ENCODE data around the gene KDSR. TPM values are rescaled to one million over a fixed set of nuclear protein-coding genes. Genes with fewer than 3 reads are reported as not detected.

Gene KDSR
- total RNA-seq, 1 experiment from 2014 or later = 25.7 TPM

DNA sequence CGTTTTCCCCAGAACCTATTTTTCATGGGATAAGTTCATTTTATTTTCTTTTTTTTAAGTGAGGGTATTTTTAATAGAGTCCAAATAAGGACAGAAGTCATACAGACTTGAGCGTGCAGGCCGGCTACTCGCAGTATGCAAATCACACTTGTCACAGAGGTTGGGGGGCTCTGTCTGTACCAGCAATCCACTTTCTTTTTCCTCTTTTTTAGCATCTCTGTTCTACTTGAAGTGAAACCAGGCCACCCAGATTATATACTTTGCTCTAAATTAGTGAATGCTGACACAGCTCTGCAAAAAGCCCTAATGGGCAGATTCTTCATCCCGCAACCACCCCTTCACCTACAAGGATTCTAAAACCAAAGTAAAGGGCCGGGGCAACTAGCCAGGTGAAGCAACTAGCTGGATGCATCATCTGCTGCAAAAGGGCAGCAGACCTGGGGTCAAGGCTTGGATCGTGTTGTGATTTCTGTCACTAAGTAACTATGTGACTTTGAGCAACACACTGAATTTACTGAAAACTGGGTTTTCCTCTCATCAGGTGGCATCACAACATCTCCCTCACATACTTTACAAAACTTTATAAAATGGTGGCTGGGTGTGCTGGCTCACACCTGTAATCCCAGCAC, 18.4 kb downstream of the KDSR start:
- no peak for DNase-seq (ENCODE audit: low read depth in 1 of 2, low spot score in 2 of 2)
- Histone ChIP-seq H3K4me1 (replicated peaks) (no peaks in the 10 kb centered on the region), H3K4me3 (no peak overlapping the region), H3K36me3 (peaks cover 79% of the 10 kb centered on the region), H3K9me3 (replicated peaks) (no peaks in the 10 kb centered on the region), H3K27ac (no peak overlapping the region), H3K27me3 (replicated peaks) (no peaks in the 10 kb centered on the region)

DNA sequence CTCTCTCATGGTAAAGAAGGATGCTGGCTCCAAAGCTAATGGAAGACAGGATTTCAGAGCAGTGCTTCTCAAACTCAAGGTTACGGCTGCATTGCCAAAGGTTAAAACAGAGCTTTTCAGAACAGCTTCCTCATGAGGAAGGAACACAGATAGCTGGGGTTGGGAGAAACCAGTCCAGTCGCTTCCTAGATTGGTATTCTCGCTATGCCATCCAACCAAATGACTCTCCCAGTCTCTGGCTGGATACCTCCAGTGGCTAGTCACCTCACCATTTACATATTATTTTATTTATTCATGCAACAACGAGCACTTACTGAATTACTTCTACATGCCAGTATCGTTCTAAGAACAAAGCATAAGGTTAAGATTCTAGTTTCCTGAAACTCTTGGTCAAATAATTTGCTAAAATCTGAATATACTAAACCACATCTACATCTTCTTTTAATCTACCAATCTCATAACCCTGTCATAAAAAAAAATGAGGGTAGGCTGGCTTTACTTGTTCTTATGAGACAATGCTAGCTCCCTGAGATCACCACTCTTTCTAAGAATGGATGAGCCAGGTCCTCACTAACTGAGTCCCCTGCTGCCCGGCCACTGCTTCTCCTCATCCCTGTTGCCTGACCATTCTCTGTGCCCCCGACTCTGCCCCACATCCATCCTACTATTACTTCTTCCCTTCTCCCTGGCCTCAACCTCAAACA, 20.4 kb downstream of the KDSR start:
- Histone ChIP-seq H3K9me3 (replicated peaks) (no peaks in the 10 kb centered on the region), H3K27me3 (replicated peaks) (no peaks in the 10 kb centered on the region), H3K27ac (no peak overlapping the region), H3K4me1 (replicated peaks) (no peaks in the 10 kb centered on the region), H3K36me3 (peaks cover 75% of the 10 kb centered on the region), H3K4me3 (no peak overlapping the region)
- DNase-seq (ENCODE audit: low read depth in 1 of 2, low spot score in 2 of 2) = no peak

DNA sequence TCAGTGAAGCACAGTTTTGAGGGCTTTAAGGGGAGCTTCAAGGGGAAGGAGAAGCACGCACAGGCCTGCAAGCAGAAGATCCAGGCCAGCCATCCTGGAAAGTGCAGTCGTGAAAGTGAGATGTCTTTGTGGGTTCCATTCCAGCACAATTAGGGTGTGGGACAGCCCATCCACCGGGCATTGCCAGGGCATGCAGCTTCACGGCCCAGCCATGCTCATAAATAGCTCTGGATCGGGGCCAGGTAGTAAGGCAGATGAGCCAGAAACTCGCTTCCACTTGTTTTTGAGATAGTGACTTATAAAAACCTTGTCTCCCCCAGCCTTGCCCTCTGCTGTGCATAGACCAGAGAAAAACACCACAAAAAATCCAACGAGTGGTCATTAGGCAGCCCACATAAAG, 21.0 kb downstream of the KDSR start:
- H3K36me3 ChIP-seq = peaks cover 73% of the 10 kb centered on the region
- no peak overlapping the region for H3K27ac ChIP-seq
- no peaks in the 10 kb centered on the region for H3K27me3 ChIP-seq (replicated peaks)

DNA sequence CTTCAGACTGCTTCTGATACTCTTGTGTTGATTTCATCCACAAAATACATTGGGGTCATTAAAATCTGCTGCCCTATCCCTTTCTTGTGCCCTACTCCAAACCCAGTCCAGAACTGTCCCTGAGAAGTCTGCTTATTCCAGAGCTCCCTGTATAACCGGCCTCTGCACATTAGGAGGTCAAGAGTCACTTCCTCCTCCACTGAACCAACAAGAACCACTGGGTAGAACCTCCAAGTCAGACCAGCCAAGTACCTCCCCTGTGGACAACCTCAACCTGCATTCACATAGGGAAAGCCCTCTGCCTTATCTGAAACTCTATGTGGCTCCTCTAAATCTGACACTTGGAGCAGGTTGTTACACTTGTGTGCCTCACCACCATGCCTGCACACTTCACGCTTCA, 22.1 kb downstream of the KDSR start:
- Histone ChIP-seq H3K36me3 (peaks cover 73% of the 10 kb centered on the region), H3K9me3 (replicated peaks) (no peaks in the 10 kb centered on the region)

More for the DNA sequence above, 21.0 kb downstream of the KDSR start:
- H3K9me3 ChIP-seq (replicated peaks) = no peaks in the 10 kb centered on the region
- no peak for DNase-seq (ENCODE audit: low read depth in 1 of 2, low spot score in 2 of 2)
- H3K4me3 ChIP-seq = no peak overlapping the region
- no peaks in the 10 kb centered on the region for H3K4me1 ChIP-seq (replicated peaks)

DNA sequence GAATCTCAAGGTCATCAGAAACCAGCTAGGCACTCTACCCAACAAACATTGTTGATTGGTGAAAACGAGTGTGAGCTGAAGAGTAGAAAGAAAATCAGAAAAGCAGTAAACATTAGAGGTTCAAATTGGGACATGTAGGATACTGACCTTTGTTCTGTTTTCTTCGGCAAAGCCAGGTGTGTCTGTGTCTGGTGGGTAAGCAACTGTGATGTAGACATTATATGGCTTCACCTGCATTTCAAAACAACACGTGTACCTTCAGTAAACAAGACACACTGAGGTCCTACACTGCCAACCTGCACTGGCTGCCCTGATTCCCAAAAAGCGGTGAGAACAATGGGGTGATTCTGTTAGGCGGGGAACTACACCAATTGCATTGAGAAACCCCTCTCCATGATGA, 22.7 kb downstream of the KDSR start:
- Histone ChIP-seq H3K27ac (no peak overlapping the region), H3K9me3 (replicated peaks) (no peaks in the 10 kb centered on the region), H3K4me1 (replicated peaks) (no peaks in the 10 kb centered on the region), H3K4me3 (no peak overlapping the region), H3K27me3 (replicated peaks) (no peaks in the 10 kb centered on the region), H3K36me3 (peaks cover 73% of the 10 kb centered on the region)
- DNase-seq (ENCODE audit: low read depth in 1 of 2, low spot score in 2 of 2) = no peak

More for the DNA sequence above, 22.1 kb downstream of the KDSR start:
- H3K4me3 ChIP-seq = no peak overlapping the region
- no peaks in the 10 kb centered on the region for H3K4me1 ChIP-seq (replicated peaks)
- H3K27me3 ChIP-seq (replicated peaks) = no peaks in the 10 kb centered on the region
- no peak for DNase-seq (ENCODE audit: low read depth in 1 of 2, low spot score in 2 of 2)
- no peak overlapping the region for H3K27ac ChIP-seq

DNA sequence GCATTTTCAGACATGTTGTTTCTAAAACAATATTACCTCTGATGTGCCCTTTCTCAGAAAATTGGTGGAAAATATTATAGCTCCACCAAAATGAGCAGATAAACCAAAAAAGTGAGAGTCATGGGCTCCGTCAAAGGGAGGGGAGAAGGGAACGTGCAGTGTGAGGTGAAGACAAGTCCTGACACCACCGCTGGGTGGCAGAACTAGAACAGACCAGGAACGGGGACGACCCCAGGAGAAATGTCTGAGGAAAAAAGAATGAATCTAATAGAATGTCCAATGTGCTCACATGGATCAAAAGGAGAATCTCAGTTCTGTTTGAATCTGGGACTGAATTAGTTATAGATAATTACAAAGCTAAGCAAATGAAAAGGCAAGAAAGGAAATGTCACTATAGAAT, 24.8 kb downstream of the KDSR start:
- H3K4me3 ChIP-seq = no peak overlapping the region
- no peak for DNase-seq (ENCODE audit: low read depth in 1 of 2, low spot score in 2 of 2)

DNA sequence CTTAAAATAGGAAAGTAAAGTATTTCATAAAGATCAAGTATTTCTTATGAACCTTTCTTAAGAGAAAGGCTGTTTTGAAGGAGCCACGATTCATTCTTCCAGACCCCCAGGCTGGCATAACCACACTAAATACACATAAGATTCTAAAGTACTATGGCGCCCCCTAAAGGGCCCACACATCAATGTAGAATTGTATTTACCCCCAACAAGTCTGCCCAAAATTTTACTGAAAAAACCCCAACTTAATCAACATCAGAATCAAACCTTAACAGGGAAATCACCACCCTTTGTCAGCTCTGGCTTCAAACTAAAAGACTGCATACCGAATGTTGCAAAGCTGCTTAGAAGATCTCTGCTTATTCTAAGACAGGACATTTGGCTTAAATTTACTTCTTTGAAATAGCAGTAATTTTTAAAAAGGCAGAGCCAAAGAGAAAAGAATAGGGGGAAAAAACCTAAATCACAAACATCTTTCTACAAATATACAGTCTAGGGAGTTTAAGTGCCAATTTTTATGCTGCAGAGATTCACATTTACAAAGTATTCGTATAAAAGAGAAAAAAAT, 27.0 kb downstream of the KDSR start:
- Histone ChIP-seq H3K4me3 (no peak overlapping the region), H3K9me3 (replicated peaks) (no peaks in the 10 kb centered on the region), H3K27me3 (replicated peaks) (no peaks in the 10 kb centered on the region), H3K27ac (no peak overlapping the region), H3K4me1 (replicated peaks) (peaks cover 6% of the 10 kb centered on the region; the same call in 1 of the 2 replicates), H3K36me3 (peaks cover 74% of the 10 kb centered on the region)
- no peak for DNase-seq (ENCODE audit: low read depth in 1 of 2, low spot score in 2 of 2)

More for the DNA sequence above, 24.8 kb downstream of the KDSR start:
- Histone ChIP-seq H3K27me3 (replicated peaks) (no peaks in the 10 kb centered on the region), H3K9me3 (replicated peaks) (no peaks in the 10 kb centered on the region), H3K27ac (no peak overlapping the region), H3K4me1 (replicated peaks) (no peaks in the 10 kb centered on the region), H3K36me3 (peaks cover 77% of the 10 kb centered on the region)

DNA sequence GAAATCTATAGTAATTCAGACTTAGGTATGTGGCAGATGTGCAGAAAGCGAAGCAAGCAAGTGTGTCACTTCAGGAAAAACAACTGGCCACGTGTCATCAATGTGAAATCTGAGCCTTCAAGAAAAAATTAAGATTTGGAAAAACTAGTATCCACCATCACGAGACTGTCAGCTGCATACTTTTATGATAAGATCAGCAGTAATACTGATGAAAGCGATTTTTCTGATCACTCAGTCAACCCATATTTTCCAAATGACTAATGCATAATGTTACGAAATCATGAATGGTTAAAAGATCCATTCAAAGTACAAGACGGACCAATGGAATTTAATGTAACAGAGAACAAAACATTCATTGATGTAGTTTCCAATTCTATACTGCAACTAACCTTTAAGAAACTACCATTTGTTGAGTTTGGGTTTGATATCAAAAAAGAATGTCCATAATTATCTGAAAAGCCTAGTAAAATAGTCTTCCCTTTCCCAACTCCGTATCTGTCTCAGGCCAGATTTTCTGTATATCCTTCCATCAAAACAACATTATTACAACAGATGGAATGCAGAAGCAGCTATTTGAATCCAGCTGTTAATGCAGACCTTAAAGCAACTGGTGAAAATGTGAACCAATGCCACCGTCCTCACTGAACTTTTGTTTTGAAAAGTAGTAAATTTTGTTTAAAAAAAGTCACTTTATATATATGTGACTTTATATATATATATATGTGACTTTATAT, 30.5 kb downstream of the KDSR start:
- DNase-seq (ENCODE audit: low read depth in 1 of 2, low spot score in 2 of 2) = no peak
- Histone ChIP-seq H3K36me3 (peaks cover 79% of the 10 kb centered on the region), H3K27ac (no peak overlapping the region), H3K4me1 (replicated peaks) (peaks cover 6% of the 10 kb centered on the region; the same call in 1 of the 2 replicates), H3K9me3 (replicated peaks) (no peaks in the 10 kb centered on the region), H3K4me3 (no peak overlapping the region), H3K27me3 (replicated peaks) (no peaks in the 10 kb centered on the region)

DNA sequence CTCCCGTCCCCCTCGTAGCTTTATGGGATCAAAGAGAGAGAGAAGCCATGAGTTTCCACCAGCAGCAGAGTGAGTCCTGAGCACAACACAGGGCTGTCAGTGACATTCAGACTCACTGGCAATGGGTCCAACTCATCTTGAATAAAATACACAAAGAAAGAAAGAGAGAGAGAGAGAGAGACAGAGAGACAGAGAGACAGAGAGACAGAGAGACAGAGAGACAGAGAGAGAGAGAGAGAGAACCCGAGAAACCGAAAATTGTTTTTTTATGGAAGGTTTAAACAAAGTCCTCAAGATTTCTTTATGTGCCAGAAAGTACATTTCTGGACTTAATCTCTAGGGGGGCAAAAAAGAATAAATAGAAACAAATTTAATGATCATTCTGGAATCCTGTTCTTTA, 35.9 kb downstream of the KDSR start:
- peaks cover 46% of the 10 kb centered on the region for H3K36me3 ChIP-seq
- H3K4me3 ChIP-seq = no peak overlapping the region
- no peaks in the 10 kb centered on the region for H3K27me3 ChIP-seq (replicated peaks)
- H3K9me3 ChIP-seq (replicated peaks) = no peaks in the 10 kb centered on the region
- H3K4me1 ChIP-seq (replicated peaks) = peaks cover 3% of the 10 kb centered on the region; the same call in 1 of the 2 replicates
- DNase-seq (ENCODE audit: low read depth in 1 of 2, low spot score in 2 of 2) = no peak
- no peak overlapping the region for H3K27ac ChIP-seq

DNA sequence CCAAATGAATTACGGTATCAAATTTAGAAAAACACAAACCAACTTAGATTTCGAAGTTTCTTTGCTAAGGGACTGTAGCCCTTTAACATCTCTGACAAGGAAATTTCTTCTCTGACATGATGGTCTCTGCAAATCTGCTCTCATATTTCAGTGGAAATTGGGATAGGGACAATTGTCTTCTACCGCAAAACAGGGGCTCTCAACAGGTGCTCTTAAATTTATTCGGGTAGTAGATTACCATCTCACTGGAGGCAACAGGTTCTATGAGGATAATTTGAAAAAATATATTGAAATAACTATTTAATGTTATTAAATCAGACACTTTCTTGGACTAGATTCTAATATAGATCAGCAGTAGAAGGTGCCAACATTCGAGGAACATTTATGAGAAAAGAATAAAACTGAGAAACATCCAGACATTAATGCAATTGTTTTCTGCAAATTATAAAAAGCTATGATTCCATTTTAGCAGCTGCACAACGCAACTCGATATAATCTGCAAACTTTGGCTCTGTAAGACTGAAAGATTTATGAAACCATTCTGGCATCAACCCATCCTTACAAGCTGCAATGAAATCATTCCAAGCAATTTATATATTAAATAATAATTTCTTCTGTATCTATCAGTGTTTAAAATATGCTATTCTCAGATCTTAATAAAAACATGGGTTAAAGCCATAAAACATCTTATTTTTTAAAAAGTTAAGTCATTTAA, 37.4 kb downstream of the KDSR start:
- Histone ChIP-seq H3K27ac (no peak overlapping the region), H3K27me3 (replicated peaks) (no peaks in the 10 kb centered on the region), H3K9me3 (replicated peaks) (no peaks in the 10 kb centered on the region), H3K4me3 (no peak overlapping the region), H3K36me3 (peaks cover 31% of the 10 kb centered on the region), H3K4me1 (replicated peaks) (no peaks in the 10 kb centered on the region)
- no peak for DNase-seq (ENCODE audit: low read depth in 1 of 2, low spot score in 2 of 2)

DNA sequence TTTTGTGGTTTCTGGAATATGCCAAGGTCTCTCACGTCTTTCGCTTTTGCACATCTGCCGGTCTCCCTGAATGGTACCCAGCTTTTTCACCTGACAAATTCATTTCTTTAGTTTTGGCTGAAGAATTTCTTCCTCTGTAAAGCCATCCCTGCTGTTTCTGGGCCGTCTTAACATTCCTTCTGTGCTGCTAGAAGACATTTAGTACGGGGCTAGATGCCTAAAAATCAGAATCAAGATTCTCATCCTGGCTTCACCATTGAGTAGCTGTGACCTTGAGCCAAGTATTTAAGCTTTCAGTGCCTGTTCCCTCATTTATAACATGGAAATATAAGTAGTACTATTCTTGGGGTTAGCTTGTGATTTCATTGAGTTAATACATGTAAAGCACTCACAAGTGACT, 41.0 kb downstream of the KDSR start:
- no peak overlapping the region for H3K27ac ChIP-seq
- peaks cover 3% of the 10 kb centered on the region; the same call in 1 of the 2 replicates for H3K36me3 ChIP-seq
- no peak overlapping the region for H3K4me3 ChIP-seq
- peaks cover 6% of the 10 kb centered on the region for H3K4me1 ChIP-seq (replicated peaks)
- H3K9me3 ChIP-seq (replicated peaks) = no peaks in the 10 kb centered on the region
- no peak for DNase-seq (ENCODE audit: low read depth in 1 of 2, low spot score in 2 of 2)
- no peaks in the 10 kb centered on the region for H3K27me3 ChIP-seq (replicated peaks)

DNA sequence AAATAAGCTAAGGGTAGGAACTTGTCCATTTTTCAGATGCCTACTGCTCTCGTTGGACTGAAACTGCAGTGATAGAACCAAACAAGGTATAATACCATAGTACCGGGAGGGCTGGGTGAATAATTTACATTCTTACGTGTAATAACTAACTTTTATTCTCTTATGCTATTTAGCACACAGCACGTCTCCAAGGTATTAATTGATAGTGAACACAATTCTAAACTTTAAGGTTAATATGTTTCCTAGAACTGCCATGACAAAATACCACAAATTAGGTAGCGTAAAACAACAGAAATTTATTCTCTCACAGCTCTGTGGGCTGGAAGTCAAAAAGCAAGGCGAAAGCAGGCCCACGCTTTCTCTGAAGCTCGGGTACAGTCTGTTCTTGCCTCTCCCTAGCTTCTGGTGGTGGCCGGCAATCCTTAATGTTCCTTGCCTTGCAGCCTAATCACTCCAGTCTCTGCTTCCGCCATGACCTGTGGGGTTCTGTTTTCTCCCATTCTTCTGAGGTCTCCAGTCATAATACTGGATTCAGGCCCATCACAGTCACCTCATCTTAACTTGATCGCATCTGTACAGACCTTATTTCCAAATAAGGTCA, 41.8 kb downstream of the KDSR start:
- no peaks in the 10 kb centered on the region for H3K27me3 ChIP-seq (replicated peaks)
- H3K4me3 ChIP-seq = no peak overlapping the region
- no peaks in the 10 kb centered on the region for H3K9me3 ChIP-seq (replicated peaks)
- DNase-seq (ENCODE audit: low read depth in 1 of 2, low spot score in 2 of 2) = no peak
- no peaks in the 10 kb centered on the region; the same call in 1 of the 2 replicates for H3K36me3 ChIP-seq
- H3K27ac ChIP-seq = no peak overlapping the region
- H3K4me1 ChIP-seq (replicated peaks) = peaks cover 11% of the 10 kb centered on the region
